Keratinocyte (primary cell): ENCODE data around the gene KIZ. TPM values are rescaled to one million over a fixed set of nuclear protein-coding genes. Genes with fewer than 3 reads are reported as not detected.

Source experiments
- DNase-seq: peaks from one replicate; pipeline ENCODE4 v3.0.0-alpha.2; 2011; ENCODE audit warnings: low read depth, missing footprints, low spot score
- FAIRE-seq: peaks from 2 replicates; lab custom pipeline; 2011; peaks lifted over from hg19 to GRCh38; lab: Jason Lieb, UNC
- H2AFZ ChIP-seq: 2 replicates; pipeline ENCODE4 v1.6.0; 2012; ENCODE audit warnings: low read length, control low read depth, inconsistent platforms; ENCODE audit not compliant: control insufficient read depth
- H3K27ac ChIP-seq: 2 replicates; pipeline ENCODE4 v1.5.1; 2011; ENCODE audit warnings: low read length; ENCODE audit not compliant: control insufficient read depth, insufficient read depth
- H3K27me3 ChIP-seq: 3 replicates; pipeline ENCODE4 v1.6.0; 2011; ENCODE audit warnings: low read length; ENCODE audit not compliant: control insufficient read depth, insufficient read depth; ENCODE audit errors: extremely low read depth
- H3K36me3 ChIP-seq, 2 experiments: 2 replicates in 1 of 2; 3 replicates in 1 of 2; pipeline ENCODE4 v1.5.1; 2011; ENCODE audit warnings: low read length in 2 of 2, mild to moderate bottlenecking in 1 of 2; ENCODE audit not compliant: control insufficient read depth in 2 of 2, insufficient read depth in 2 of 2; ENCODE audit errors: extremely low read depth in 1 of 2
- H3K4me1 ChIP-seq: 3 replicates; pipeline ENCODE4 v1.5.1; 2011; ENCODE audit warnings: low read length; ENCODE audit not compliant: control insufficient read depth, insufficient read depth; ENCODE audit errors: extremely low read depth
- H3K4me2 ChIP-seq: 3 replicates; pipeline ENCODE4 v1.6.0; 2011; ENCODE audit warnings: low read depth, low read length; ENCODE audit not compliant: control insufficient read depth, insufficient read depth; ENCODE audit errors: extremely low read depth
- H3K4me3 ChIP-seq, 3 experiments: fragments of 200-600 bp in 1 of 3; sonication (generic) in 1 of 3; 2 replicates in 2 of 3; 3 replicates in 1 of 3; pipeline ENCODE4 v1.5.1; 2011 to 2016; ENCODE audit warnings: low read length in 3 of 3, mild to moderate bottlenecking in 3 of 3, control low read depth in 2 of 3, inconsistent platforms in 1 of 3, low read depth in 1 of 3, mixed read lengths in 1 of 3, mixed run types in 1 of 3, moderate library complexity in 1 of 3; ENCODE audit not compliant: control insufficient read depth in 2 of 3, insufficient read depth in 2 of 3; ENCODE audit errors: extremely low read depth in 1 of 3
- H3K79me2 ChIP-seq: 2 replicates; pipeline ENCODE4 v1.6.0; 2012; ENCODE audit warnings: low read length; ENCODE audit not compliant: control insufficient read depth, insufficient read depth
- H3K9ac ChIP-seq: 3 replicates; pipeline ENCODE4 v1.6.0; 2011; ENCODE audit warnings: low read length; ENCODE audit not compliant: control insufficient read depth, insufficient read depth; ENCODE audit errors: extremely low read depth
- H3K9me1 ChIP-seq: 3 replicates; pipeline ENCODE4 v1.6.0; 2011; ENCODE audit warnings: low read length; ENCODE audit not compliant: control insufficient read depth, insufficient read depth; ENCODE audit errors: extremely low read depth
- H3K9me3 ChIP-seq: 2 replicates; pipeline ENCODE4 v1.5.1; 2012; ENCODE audit warnings: low read depth, low read length; ENCODE audit not compliant: control insufficient read depth
- H4K20me1 ChIP-seq: 3 replicates; pipeline ENCODE4 v1.6.0; 2011; ENCODE audit warnings: low read length; ENCODE audit not compliant: control insufficient read depth, insufficient read depth; ENCODE audit errors: extremely low read depth
- CTCF ChIP-seq, 3 experiments: IDR thresholded peaks in 1 of 3; conservative IDR thresholded peaks in 1 of 3; optimal IDR thresholded peaks in 1 of 3; 2 replicates in 2 of 3; 3 replicates in 1 of 3; pipeline versions ENCODE3 to v1.5.1; 2011; ENCODE audit warnings: low read length in 3 of 3, mild to moderate bottlenecking in 3 of 3, moderate library complexity in 2 of 3, control low read depth in 1 of 3, inconsistent platforms in 1 of 3; ENCODE audit not compliant: insufficient read depth in 2 of 3; ENCODE audit errors: extremely low read depth in 1 of 3
- EZH2 ChIP-seq: IDR thresholded peaks from one replicate; pipeline ENCODE4 v1.6.1; 2012; ENCODE audit warnings: inconsistent platforms, mild to moderate bottlenecking, low read length, moderate library complexity
- dilution Hi-C: fragments of 300-500 bp; cut with MboI; formaldehyde crosslinking; loops from one replicate; pipeline ENCODE4 v1.7.0; 2020; ENCODE audit warnings: low sequenced_read_pairs; ENCODE audit not compliant: extremely low pct_ligation_motif_present
- polyA plus RNA-seq, 5 experiments: library from polyadenylated mRNA; depleted of rRNA in 3 of 5; stranded (reverse) in 3 of 5; stranded (forward) in 1 of 5; unstranded in 1 of 5; fragments of >200 nt; gene quantifications; 1 replicate in 1 of 5; 2 replicates in 3 of 5; 3 replicates in 1 of 5; pipeline versions ENCODE4 v1.2.1 to v1.2.3, GENCODE V29; 2011 to 2012; ENCODE audit warnings: missing spikeins in 2 of 5, low read depth in 1 of 5, low replicate concordance in 1 of 5

KIZ gene
- polyA plus RNA-seq, 1 donor (not counting 4 experiments of a cell fraction or from before 2014, with no cell fraction given), result 21.3 TPM

- H3K4me1 ChIP-seq, result no peaks in the 10 kb centered on the region
- H3K9me1 ChIP-seq, result no peaks in the 10 kb centered on the region
- FAIRE-seq, result no peak
- H3K27me3 ChIP-seq, result peaks cover 3% of the 10 kb centered on the region
- no peak overlapping the region for H2AFZ ChIP-seq
- no peak for DNase-seq
- H3K4me3 ChIP-seq, result no peak overlapping the region
- H3K27ac ChIP-seq, result no peak overlapping the region
- TF ChIP-seq EZH2 (no peak), CTCF (optimal IDR thresholded peaks at IDR 0.05 in 1 of 3, IDR thresholded peaks at IDR 0.05 in 1 of 3, conservative IDR thresholded peaks at IDR 0.05 in 1 of 3; ENCODE audit: extremely low read depth in 1 of 3, insufficient read depth in 2 of 3, low read length in 3 of 3) (no peak)
- H4K20me1 ChIP-seq, result no peaks in the 10 kb centered on the region
- H3K79me2 ChIP-seq, result no peaks in the 10 kb centered on the region
- no peak overlapping the region for H3K4me2 ChIP-seq
- dilution Hi-C loops, result no loop called here
- peaks cover 2% of the 10 kb centered on the region for H3K9me3 ChIP-seq
- no peak overlapping the region for H3K9ac ChIP-seq
- no peaks in the 10 kb centered on the region for H3K36me3 ChIP-seq
These were observed 143.9 kb downstream of the KIZ start for GRCh38 chr20:21269772-21270171.

- dilution Hi-C loops, result no loop called here
- DNase-seq (no peak), FAIRE-seq (no peak)
- Histone ChIP-seq H3K27ac (no peak overlapping the region), H4K20me1 (no peaks in the 10 kb centered on the region), H3K9me3 (peaks cover 2% of the 10 kb centered on the region), H3K36me3 (no peaks in the 10 kb centered on the region), H3K79me2 (no peaks in the 10 kb centered on the region), H2AFZ (no peak overlapping the region), H3K4me3 (no peak overlapping the region), H3K9ac (no peak overlapping the region), H3K9me1 (no peaks in the 10 kb centered on the region), H3K27me3 (peaks cover 3% of the 10 kb centered on the region), H3K4me2 (no peak overlapping the region), H3K4me1 (no peaks in the 10 kb centered on the region)
- TF ChIP-seq EZH2, result no peak
- TF ChIP-seq CTCF (optimal IDR thresholded peaks at IDR 0.05 in 1 of 3, IDR thresholded peaks at IDR 0.05 in 1 of 3, conservative IDR thresholded peaks at IDR 0.05 in 1 of 3; ENCODE audit: extremely low read depth in 1 of 3, insufficient read depth in 2 of 3, low read length in 3 of 3), result no peak
These were observed 144.9 kb downstream of the KIZ start for GRCh38 chr20:21270806-21271205.
